Measurements from ENCODE around the gene DTX4.
"Not testable (repeated sequence)": the region's sequence is repeated elsewhere in the genome, so short reads cannot be mapped to it uniquely, and the experiment has no call there.

DTX4 gene

DNA sequence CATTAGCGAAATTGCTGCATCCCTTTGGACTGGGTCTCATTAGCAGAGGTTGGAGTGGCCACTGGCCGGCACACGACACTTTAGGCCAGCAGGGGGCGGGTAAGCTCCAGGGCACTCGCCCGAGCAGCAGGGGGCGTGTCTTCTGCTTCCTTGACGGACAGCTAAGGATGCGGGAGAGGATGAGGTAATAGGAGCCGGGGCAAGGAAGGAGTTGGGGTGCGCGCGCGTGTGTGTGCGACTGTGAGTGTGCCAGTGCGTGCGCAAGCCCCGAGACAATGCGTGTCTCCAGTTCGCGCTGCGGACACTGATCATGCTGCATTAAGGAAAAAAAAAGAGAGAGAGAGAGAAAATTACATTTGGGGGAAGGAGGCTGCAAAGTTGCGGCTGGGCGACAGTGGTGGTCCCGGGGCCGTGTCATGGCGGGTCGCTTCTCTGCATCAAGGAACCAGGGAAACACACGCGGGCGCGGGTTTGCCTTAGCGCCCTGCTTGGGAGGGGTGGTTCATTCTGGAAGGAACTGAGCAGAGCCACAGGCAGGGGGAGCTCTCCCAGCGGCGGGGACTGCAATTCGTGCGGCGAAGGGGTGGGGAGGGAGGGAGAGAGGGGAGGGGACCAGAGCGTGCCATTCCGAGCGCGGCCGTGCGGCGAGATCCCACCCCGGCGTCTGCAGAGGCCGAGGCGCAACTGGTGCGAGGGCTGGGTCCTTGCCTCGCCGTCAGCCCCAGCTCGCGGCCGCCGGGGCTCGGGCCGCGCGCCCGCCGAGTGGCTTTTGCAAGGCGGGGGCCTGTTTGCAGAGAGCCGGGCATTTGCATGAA is at the start of gene DTX4:
TSS of gene DTX4 (plus strand) at position 625 of the 815 bp plus-strand sequence. CDS start 464 bp downstream, outside the sequence.
- DNase-seq (ENCODE audit: low spot score), result peak; percentile 87

DNA sequence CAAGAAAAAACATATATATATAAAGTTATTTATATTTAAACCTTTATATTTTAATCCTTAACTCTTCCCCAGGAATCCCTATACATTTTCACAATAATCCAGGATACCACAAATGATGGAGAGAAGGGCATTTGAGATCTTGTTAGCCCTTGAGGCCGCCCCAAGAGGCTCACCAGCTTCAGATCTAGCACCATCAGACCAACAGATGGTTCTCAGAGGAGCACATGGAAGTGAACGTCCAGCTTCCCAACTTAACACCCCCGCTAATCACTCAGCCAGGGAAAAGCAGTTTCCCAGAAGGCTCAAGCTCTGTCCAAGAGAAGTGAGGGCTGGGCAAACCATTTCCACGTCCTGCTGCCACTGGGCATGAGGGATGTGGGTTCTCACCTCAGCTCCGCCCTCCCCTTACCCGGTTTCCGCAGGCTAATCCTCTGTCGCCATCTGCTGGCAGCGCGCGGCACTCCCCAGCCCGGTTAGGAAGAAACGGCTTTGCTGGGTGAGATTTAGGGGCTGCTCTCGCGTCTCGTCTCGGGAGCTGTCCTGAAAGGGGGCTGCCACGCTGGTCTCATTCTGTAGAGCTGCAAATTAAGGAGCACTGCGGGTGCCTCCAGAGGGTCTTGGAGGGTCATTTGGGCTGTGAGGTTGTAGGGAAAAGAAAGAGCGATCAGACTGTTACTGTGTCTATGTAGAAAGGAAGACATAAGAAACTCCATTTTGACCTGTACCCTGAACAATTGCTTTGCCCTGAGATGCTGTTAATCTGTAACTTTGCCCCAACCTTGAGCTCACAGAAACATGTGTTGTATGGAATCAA is 36.1 kb upstream of the DTX4 start:
- peak; percentile 86 for DNase-seq (ENCODE audit: low spot score)

DNA sequence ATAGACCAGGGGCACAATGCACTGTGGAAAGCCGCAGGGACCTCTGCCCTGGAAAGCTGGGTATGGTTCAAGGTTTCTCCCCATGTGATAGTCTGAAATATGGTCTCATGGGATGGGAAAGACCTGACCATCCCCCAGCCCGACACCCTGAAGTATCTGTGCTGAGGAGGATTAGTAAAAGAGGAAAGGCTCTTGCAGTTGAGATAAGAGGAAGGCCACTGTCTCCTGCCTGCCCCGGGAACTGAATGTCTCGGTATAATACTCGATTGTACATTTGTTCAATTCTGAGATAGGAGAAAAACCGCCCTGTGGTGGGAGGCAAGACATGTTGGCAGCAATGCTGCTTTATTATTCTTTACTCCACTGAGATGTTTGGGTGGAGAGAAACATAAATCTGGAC is 35.4 kb upstream of the DTX4 start:
- DNase-seq (ENCODE audit: low spot score), result not testable (repeated sequence)

DNA sequence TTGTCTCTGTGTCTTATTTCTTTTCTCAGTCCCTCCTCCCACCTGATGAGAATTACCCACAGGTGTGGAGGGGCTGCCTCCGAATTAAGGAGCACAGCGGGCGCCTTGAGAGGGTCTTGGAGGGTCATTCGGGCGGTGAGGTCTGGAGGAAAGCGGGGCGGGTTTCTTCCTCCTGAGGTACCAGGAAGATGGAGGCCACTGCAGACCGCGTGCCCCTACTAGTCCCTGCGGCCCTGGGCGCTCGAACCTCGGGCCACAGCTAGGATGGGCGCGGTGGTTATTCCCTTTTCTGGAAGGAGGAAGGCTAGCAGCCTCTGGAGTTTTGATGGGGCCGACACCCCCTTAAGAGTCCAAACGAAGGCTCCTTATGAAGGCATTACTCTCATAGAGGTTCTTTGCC is 34.7 kb upstream of the DTX4 start:
- no peak for DNase-seq (ENCODE audit: low spot score)

DNA sequence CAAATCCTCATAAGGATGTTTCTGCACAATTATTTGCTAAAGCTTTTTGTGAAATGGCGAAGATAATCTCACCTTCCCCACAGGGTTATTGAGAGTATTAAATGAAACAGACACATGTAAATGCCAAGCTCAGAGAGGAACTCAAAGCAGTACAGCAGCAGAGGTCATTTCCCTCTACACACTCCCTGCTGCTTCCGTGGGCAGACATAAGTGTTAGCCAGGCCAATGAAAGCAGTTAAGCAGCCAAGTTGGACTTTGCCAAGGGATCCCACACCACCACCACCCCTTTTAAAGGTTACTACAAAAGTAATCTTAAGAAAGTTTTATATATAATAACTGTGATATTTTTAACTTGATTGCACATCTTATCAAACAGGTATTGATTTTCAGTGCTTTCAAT is 33.3 kb upstream of the DTX4 start:
- no peak for DNase-seq (ENCODE audit: low spot score)

DNA sequence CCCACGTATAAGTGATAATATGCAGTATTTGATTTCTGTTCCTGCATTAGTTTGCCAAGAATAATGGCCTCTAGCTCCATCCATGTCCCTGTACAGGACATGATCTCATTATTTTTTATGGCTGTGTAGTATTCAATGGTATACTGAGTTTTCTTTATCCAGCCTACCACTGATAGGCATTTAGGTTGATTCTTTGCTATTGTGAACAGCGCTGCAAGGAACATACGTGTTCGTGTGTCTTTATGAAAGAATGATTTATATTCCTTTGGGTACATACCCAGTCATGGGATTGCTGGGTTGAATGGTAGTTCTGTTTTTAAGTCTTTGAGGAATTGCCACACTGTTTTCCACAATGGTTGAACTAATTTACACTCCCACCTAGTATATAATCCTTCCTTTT is 30.7 kb upstream of the DTX4 start:
- DNase-seq (ENCODE audit: low spot score), result no peak

DNA sequence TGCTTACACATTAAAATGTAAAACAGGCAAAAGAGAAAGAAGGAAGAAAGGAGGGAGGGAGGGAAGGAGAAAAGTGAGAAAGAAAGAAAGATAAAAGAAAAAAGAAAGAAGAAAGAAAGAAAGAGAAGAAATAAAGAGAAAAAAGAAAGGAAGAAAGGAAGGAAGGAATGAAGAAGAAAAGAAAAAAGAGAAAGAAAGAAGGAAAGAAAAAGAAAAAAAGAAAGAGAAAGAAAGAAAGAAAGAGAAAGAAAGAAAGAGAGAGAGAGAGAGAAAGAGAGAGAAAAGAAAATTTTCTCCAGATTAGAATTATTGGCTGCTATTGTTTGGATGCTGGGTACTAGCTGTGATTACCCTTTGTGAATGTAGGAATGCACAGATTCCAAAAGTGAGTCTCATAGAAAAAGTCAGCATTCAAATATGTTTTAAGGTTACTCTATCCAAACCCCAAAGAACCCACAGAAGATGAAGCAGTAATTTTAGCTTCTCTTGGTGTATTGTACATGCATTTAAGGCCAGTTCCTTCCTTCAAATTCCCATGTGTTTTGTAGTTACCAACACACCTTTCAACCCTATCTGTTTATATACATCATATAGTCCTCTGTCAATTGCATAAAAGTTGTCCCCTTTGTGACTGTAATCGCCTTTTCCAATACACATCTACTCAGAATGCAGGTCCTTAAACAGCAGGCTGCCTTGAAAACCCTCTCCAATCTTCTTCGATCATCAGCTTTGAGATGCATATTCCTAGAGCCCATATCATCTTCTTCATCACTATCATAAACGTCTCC is 30.1 kb upstream of the DTX4 start:
- no peak for DNase-seq (ENCODE audit: low spot score)

DNA sequence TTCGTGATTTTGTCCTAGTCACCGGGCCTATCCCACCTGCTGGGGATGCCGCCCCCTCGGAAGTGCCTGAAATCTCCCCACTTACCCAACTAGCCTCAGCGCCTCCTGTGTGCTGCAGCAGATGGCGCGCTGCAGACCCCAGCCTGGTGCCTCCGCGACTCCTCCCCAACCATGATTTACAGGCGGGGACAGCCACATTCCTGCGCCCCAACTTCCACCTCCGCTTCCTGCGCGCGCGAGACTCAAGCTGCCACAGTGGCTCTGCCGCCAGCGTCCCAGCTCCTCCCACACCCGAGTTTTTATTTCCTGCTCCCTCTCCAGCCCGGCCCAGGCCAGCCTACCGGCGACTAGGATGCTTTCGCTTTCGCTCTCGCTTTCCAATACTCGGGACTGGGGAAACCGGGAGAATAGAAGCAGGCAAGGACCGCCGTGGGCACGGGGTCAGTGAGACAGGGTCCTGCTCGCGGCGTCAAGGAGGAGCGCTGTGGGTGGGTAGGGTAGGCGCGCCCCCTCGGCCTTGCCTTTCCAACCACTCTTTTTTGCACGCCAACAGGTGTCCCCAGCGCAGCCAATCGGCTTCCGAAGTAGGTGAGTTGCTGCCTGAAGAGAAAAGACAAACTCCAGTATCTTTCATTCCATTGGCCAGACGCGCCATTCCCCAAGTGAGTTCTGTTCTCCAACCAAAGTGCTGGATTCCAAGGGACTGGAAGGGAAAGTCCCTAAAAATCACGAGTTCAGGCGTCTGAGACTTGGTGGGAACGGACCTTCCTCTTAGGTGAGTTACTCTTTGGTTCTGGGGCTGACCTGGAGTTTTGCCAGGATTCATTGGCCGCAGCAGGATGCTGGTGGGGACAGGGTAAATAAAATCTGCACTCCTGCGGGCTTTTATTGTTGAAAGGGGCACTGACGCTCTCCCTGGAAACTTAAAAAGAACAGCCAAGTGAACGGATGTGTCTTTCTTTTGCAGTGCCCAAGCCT is 29.1 kb upstream of the DTX4 start, which contains the start of gene FAM111A:
TSS of gene FAM111A (plus strand) at position 327 of the 978 bp plus-strand sequence. CDS start 6,017 bp downstream, outside the sequence.
- DNase-seq (ENCODE audit: low spot score), result peak; percentile 87

DNA sequence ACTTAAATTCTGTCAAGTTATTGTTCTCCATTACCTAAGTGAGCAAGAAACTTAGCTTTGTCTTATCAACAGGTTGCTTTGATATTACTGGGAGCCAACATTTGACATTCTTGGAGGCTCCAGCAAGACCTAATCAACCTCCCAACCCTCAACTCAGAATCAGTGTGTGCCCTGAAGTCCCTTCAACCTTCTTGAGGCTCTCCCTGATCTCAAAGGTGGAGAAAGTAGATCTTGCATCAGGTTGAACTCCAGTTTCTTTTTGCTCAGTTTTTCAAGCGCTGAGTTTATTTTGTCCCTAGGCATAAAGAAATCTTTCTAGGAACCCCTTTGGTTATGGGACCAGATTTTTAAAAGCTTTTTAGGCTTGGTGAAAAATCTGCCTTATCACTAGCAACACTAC is 27.8 kb upstream of the DTX4 start:
- no peak for DNase-seq (ENCODE audit: low spot score)

DNA sequence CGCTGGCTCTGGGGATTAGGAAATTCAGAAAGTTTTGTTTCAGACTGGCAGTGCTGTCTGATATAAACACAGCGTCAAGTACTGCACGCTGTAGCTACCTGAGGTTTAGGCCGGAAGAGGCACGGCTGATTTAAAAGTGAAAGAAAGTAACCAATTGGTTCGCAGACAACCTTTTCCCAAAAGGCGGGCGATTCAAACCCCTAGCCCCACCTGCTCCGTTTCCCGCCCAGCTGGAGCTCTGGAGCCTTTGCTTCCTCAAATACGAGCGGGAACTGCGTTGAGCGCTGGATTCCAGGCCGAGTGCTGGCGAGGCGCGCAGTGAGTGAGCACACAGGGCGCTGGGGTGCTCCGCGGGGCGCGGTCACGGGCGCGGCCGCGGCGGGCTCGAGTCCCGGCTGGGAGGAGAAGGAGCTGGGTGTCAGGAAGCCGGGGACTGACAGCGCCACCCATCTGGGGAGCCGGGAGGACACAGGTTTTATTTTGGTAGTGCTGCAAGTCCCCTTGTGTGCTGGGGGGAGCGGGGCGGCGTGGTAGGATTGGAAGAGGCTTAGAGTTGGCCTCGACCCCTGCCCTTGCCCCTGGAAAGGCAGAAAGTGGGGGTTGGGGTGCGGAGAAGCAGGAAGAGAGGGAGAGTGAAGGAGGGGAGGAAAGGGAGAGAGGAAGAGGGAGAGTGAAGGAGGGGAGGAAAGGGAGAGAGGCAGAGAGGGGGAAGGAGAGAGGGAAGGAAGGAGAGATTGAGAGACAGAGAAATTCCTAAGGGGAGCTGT is 27.2 kb upstream of the DTX4 start:
- DNase-seq (ENCODE audit: low spot score), result peak; percentile 79

DNA sequence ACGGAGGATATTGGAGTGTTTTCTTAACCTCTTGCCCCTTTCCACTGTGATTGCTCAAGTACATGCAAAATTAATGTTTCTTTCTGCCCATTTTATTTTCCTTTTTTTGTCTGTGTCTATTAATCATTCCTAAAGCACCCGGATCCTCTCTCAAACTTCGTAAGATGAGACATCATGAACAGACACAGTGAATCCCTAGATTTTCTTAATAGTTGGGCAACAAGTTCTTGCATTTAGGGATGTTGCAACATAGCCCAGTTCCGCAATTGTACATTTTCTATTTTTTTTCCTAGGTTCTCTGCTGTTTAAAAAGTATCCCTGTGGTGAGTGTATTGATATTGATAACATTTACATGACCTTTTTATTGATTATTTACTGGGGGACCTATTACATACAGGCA is 26.4 kb upstream of the DTX4 start:
- DNase-seq (ENCODE audit: low spot score), result no peak

DNA sequence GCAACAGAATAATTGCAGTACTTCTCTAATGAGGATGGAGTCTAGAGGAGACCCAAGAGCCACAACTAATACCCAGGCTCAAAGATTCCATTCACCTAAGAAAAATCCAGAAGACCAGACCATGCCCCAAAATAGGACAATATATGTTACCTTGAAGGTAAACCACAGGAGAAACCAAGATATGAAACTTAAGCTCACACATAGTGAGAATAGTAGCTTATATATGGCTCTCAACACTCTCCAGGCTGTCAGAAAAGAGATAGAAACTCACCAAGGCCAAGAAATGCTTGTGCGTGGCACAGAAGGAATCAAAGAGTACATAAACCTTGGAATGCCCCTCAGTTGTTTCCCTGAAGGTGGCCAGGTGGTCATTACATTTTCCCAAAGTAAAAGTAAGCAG is 20.2 kb upstream of the DTX4 start:
- DNase-seq (ENCODE audit: low spot score), result no peak

DNA sequence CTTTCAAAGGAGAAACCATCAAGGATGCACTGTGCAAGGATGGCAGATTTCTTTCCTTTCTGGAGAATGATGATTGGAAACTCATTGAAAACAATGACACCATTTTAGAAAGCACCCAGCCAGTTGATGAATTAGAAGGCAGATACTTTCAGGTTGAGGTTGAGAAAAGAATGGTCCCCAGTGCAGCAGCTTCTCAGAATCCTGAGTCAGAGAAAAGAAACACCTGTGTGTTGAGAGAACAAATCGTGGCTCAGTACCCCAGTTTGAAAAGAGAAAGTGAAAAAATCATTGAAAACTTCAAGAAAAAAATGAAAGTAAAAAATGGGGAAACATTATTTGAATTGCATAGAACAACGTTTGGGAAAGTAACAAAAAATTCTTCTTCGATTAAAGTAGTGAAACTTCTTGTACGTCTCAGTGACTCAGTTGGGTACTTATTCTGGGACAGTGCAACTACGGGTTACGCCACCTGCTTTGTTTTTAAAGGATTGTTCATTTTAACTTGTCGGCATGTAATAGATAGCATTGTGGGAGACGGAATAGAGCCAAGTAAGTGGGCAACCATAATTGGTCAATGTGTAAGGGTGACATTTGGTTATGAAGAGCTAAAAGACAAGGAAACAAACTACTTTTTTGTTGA is 19.5 kb upstream of the DTX4 start:
- no peak for DNase-seq (ENCODE audit: low spot score)

DNA sequence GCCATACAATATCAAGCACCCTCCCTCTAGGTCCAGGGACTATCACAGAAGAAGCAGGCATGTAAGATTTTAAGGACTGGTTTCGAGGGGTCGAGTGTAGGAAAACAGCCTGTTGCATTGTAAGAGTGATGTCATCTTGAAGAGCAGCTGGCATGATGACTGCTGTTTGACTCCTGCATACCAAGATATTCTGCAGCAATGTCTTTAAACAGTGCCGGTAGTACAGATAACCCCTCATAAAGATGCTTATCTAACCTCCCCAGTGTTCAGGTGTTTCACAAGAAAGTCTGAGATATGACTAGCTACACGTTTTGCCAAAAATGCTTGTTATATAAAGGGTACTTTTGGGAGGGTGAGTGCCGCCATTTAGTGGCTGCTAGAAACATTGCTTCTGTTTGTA is 17.3 kb upstream of the DTX4 start:
- DNase-seq (ENCODE audit: low spot score), result no peak

DNA sequence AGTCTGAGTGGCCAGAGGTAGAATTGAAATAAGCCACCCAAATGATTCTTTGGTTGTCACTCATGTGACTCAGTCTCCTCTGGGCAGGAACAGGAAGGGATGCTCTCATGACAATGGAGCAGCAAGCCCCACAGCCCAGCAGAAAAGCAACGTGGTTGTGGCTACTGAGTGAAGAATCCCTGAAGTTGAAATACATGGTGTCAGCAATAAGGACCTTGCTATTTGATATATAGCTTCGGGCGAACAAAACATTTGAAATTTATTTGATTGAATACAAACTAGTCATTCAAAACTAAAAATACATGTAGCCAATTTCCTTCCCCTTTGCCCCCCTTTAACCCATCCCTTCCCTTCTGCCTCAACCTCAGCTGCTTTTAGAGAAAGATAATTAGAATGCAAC is 14.5 kb upstream of the DTX4 start:
- no peak for DNase-seq (ENCODE audit: low spot score)

DNA sequence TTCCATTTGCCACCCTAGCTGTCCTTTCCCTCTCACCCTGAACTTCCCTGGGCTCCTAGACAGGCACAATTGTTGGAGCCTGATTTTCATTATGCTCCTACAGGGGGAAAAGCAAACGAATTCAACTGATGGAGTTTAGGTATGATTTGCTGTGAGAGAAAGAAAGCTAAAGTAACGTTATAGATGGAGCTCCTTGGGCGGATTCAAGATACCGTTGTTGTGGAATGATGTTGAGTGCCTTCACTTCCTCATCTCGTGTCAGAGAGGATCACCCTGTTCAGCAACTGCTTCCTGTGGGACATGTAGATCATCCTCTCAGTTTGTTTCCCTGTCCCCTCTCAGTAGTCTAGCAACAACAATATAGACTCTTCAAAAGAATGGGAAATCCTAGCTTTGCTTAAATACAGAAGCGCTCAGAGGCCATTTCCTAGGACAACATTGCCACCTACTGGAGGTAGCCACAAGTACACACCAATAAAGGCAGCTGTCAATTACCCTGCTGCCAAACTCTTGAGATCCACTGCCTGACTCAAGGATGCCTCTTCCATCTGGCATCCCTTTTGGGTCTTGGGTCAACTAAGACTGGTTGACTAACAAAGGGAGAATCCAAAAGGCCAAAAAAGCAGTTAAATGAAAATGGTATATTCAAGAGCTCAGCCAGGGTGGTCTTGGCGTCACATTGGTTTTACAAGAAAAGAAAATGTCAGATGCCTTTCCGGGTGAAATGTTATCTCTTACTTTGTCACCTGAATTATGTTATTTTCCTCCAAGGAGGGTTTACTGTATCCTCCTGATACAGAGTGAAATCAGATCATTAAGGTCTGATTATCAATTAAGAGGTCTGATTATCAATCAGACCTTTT is 13.5 kb upstream of the DTX4 start:
- DNase-seq (ENCODE audit: low spot score), result peak; percentile 73

DNA sequence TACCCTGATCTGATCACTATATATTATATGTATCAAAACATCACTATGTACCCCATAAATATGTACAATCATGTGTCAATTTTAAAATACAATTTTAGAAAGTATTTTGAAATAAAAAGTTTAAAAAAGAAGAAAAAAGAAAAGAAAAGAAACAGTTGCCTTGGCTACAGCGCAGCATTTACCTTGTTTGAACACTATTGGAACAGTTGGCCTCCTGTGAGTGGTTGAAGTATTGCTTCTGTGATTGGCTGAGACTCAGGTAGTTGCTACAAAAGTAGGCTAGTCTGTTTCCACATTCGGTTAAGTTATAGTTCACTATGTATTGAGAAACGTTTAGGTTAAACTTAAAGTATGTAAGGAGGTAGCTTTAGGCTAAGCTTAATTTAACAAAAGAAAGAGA is 7.9 kb upstream of the DTX4 start:
- DNase-seq (ENCODE audit: low spot score), result no peak

DNA sequence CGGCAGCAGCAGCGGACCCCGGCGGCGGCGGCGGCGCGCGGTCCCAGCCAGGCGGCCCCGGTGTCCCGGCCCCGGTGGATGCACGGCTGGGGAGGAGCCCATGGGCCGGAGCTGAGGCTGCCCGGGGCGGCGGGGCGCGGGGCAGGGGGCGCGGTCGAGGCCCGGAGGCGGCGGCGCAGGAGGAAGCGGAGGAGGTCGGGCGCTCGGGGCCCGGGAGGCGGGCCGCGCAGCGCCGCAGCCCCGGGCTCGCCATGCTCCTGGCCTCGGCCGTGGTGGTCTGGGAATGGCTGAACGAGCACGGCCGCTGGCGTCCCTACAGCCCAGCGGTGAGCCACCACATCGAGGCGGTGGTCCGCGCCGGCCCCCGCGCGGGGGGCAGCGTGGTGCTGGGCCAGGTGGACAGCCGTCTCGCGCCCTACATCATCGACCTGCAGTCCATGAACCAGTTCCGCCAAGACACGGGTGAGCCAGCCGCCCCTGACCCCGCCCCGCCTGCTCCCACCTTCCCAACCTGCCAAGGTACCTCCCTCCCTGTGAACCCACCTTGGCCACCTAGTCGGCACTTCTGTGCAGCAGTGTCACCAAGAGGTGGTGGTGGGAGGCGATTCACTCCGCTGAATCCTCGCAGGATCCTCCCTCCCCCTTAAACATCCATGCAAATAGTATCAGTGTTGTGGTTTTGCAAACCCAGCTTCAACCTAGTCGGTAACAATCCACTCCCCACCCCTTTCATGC is 580 bp downstream of the DTX4 start:
- peak; percentile 16 for DNase-seq (ENCODE audit: low spot score)

Measured in CD4-positive, alpha-beta T cell treated with Interleukin-6 at 100 ng/mL for 8 hours (primary cell).